GM23338 (cell line): ENCODE measurements around the gene DNASE2. TPM values are rescaled to one million over a fixed set of nuclear protein-coding genes. Genes with fewer than 3 reads are reported as not detected.

Experiments
- ATAC-seq: fragments of 200-7000 bp; cut with Tn5 transposase; 3 replicates; pipeline ENCODE4 v1.9.1; 2020
- DNase-seq: peaks from one replicate; pipeline ENCODE4 v3.0.0-alpha.2; 2015; ENCODE audit warnings: low spot score
- H2AFZ ChIP-seq: fragments of 200-600 bp; sonication (generic); 2 replicates; pipeline ENCODE4 v1.8.0; 2016; ENCODE audit warnings: antibody characterized with exemption, mild to moderate bottlenecking, moderate library complexity
- H3F3A ChIP-seq: fragments of 200-600 bp; sonication (generic); replicated peaks from 2 replicates; pipeline ENCODE4 v1.8.0; 2017; ENCODE audit warnings: antibody characterized with exemption, mixed run types, low read depth
- H3K27ac ChIP-seq: fragments of 200-600 bp; sonication (generic); 2 replicates; pipeline ENCODE4 v1.6.1; 2016; ENCODE audit warnings: low read depth
- H3K27me3 ChIP-seq: fragments of 200-600 bp; sonication (generic); 2 replicates; pipeline ENCODE4 v1.8.0; 2016; ENCODE audit warnings: mild to moderate bottlenecking, mixed run types, moderate library complexity; ENCODE audit not compliant: insufficient read depth
- H3K36me3 ChIP-seq: fragments of 200-600 bp; sonication (generic); 2 replicates; pipeline ENCODE4 v1.8.0; 2016; ENCODE audit warnings: mild to moderate bottlenecking; ENCODE audit not compliant: insufficient read depth
- H3K4me1 ChIP-seq: fragments of 200-600 bp; sonication (generic); 2 replicates; pipeline ENCODE4 v1.8.0; 2016; ENCODE audit warnings: mild to moderate bottlenecking, moderate library complexity; ENCODE audit not compliant: insufficient read depth
- H3K4me2 ChIP-seq: fragments of 200-600 bp; sonication (generic); 2 replicates; pipeline ENCODE4 v1.7.1; 2017; ENCODE audit warnings: mixed run types
- H3K4me3 ChIP-seq: fragments of 200-600 bp; sonication (generic); 2 replicates; pipeline ENCODE4 v1.6.1; 2016; ENCODE audit warnings: mixed run types
- H3K79me2 ChIP-seq: fragments of 200-600 bp; sonication (generic); replicated peaks from 2 replicates; pipeline ENCODE4 v1.8.0; 2017; ENCODE audit warnings: mild to moderate bottlenecking; ENCODE audit not compliant: insufficient read depth
- H3K9me2 ChIP-seq: fragments of 200-600 bp; sonication (generic); 2 replicates; pipeline ENCODE4 v1.8.0; 2017; ENCODE audit not compliant: insufficient read depth
- H4K20me1 ChIP-seq: fragments of 200-600 bp; sonication (generic); replicated peaks from 2 replicates; pipeline ENCODE4 v1.8.0; 2017; ENCODE audit warnings: mild to moderate bottlenecking; ENCODE audit not compliant: insufficient read depth
- H3K27ac Mint-ChIP-seq: 2 replicates; pipeline ENCODE4 v1.8.0; 2020; ENCODE audit warnings: inconsistent platforms, mild to moderate bottlenecking, moderate library complexity, mixed read lengths
- H3K27me3 Mint-ChIP-seq: 3 replicates; pipeline ENCODE4 v1.8.0; 2022; ENCODE audit warnings: low read depth, mild to moderate bottlenecking, moderate library complexity, mixed read lengths, inconsistent platforms; ENCODE audit not compliant: insufficient read depth, poor library complexity
- H3K36me3 Mint-ChIP-seq: 3 replicates; pipeline ENCODE4 v1.8.0; 2021; ENCODE audit warnings: low read depth, mild to moderate bottlenecking, inconsistent platforms, moderate library complexity, mixed read lengths
- H3K4me1 Mint-ChIP-seq: 3 replicates; pipeline ENCODE4 v1.8.0; 2020; ENCODE audit warnings: mild to moderate bottlenecking, inconsistent platforms, mixed read lengths
- H3K4me3 Mint-ChIP-seq: 3 replicates; pipeline ENCODE4 v1.8.0; 2021; ENCODE audit warnings: moderate library complexity, mild to moderate bottlenecking, inconsistent platforms, mixed read lengths
- H3K9me3 Mint-ChIP-seq: 3 replicates; pipeline ENCODE4 v1.8.0; 2020; ENCODE audit warnings: moderate library complexity, mild to moderate bottlenecking, inconsistent platforms, mixed read lengths
- CREB1 ChIP-seq: fragments of 250-450 bp; sonication (Bioruptor Pico); IDR thresholded peaks from 2 replicates; pipeline ENCODE4 v1.5.0; 2020; ENCODE audit warnings: low read depth, mild to moderate bottlenecking, moderate library complexity
- EZH2phosphoT487 ChIP-seq: fragments of 200-600 bp; sonication (generic); IDR thresholded peaks from one replicate; pipeline ENCODE4 v1.8.1; 2018; ENCODE audit warnings: antibody characterized with exemption; ENCODE audit not compliant: unreplicated experiment
- JUNB ChIP-seq: IDR thresholded peaks from one replicate; pipeline ENCODE4 v1.6.1; 2016; ENCODE audit warnings: antibody characterized with exemption; ENCODE audit not compliant: unreplicated experiment
- NANOG ChIP-seq: IDR thresholded peaks from 2 replicates; pipeline ENCODE4 v1.6.1; 2016; ENCODE audit warnings: antibody characterized with exemption, borderline replicate concordance
- POLR2AphosphoS5 ChIP-seq: IDR thresholded peaks from 2 replicates; pipeline ENCODE4 v1.6.1; 2016; ENCODE audit warnings: antibody characterized with exemption, low read depth
- REST ChIP-seq: IDR thresholded peaks from one replicate; pipeline ENCODE4 v1.6.1; 2018; ENCODE audit warnings: antibody characterized with exemption; ENCODE audit not compliant: unreplicated experiment
- STAT1 ChIP-seq: IDR thresholded peaks from one replicate; pipeline ENCODE4 v1.6.1; 2016; ENCODE audit warnings: antibody characterized with exemption; ENCODE audit not compliant: unreplicated experiment
- ZNF114 ChIP-seq: fragments of 250-450 bp; sonication (Bioruptor Pico); IDR thresholded peaks from 2 replicates; pipeline ENCODE4 v1.5.0; 2020; ENCODE audit warnings: mild to moderate bottlenecking, moderate library complexity
- ZNF462 ChIP-seq: fragments of 250-450 bp; sonication (Bioruptor Pico); IDR thresholded peaks from 2 replicates; pipeline ENCODE4 v1.5.0; 2020; ENCODE audit warnings: mild to moderate bottlenecking, moderate library complexity
- polyA plus RNA-seq: library from polyadenylated mRNA; unstranded; fragments of >200 nt; fragmentation: Nextera tagmentation; extraction: Ambion mirVana; gene quantifications from 2 replicates; pipeline ENCODE4 v1.2.1, GENCODE V29; 2016
- total RNA-seq: library from RNA; depleted of rRNA; stranded (reverse); fragments of >200 nt; shearing (Covaris generic); gene quantifications from 2 replicates; pipeline ENCODE4 v1.2.3, GENCODE V29; 2014

Gene DNASE2
- total and polyA plus RNA-seq, 2 experiments from 2014 or later, result 17.4 to 35.0 TPM

GRCh38 chr19:12888006-12888603 lies 6.9 kb upstream of the DNASE2 start:
- Histone ChIP-seq H3K9me2 (no peaks in the 10 kb centered on the region), H3K27ac (no peak overlapping the region), H3K79me2 (peaks cover 15% of the 10 kb centered on the region), H3K4me1 (peaks cover 6% of the 10 kb centered on the region; the same call in 1 of the 2 replicates), H2AFZ (no peak overlapping the region), H3K4me3 (no peak overlapping the region), H3K27me3 (peaks cover 18% of the 10 kb centered on the region), H3F3A (peaks cover 13% of the 10 kb centered on the region), H3K36me3 (no peaks in the 10 kb centered on the region), H3K4me2 (no peak overlapping the region), H4K20me1 (peaks cover 7% of the 10 kb centered on the region)
- Mint-ChIP-seq H3K9me3 (peaks cover 22% of the 10 kb centered on the region), H3K4me1 (peaks cover 13% of the 10 kb centered on the region), H3K27me3 (peaks cover 38% of the 10 kb centered on the region), H3K36me3 (peaks cover 15% of the 10 kb centered on the region), H3K27ac (no peak overlapping the region), H3K4me3 (no peak overlapping the region)
- ATAC-seq, result no peak
- TF ChIP-seq NANOG (no peak), ZNF462 (CRISPR knock-in tag) (no peak), JUNB (no peak), REST (no peak), POLR2AphosphoS5 (no peak), EZH2phosphoT487 (no peak), ZNF114 (CRISPR knock-in tag) (no peak), CREB1 (no peak), STAT1 (no peak)
- DNase-seq, result no peak
